Measurements from ENCODE around the gene USH1G.
A peak's percentile ranks its signal among the peaks of the same experiment; 100 is the strongest.

Gene USH1G

GRCh38 chr17:74950207-74950606, 27.2 kb upstream of the USH1G start:
- Histone ChIP-seq H3K4me3 (no peak overlapping the region), H3K9me3 (replicated peaks in 1 of 11) (no peaks in the 10 kb centered on the region), H3K27me3 (no peaks in the 10 kb centered on the region; a peak in 1 of 22 replicates), H3K4me2 (no peak overlapping the region), H3K36me3 (no peaks in the 10 kb centered on the region), H3K27ac (no peak overlapping the region), H3K4me1 (peaks cover 1 to 17% (median 7%) of the 10 kb centered on the region in 10 experiments; a peak in 13 of 20 replicates), H4K20me1 (no peaks in the 10 kb centered on the region; a peak in 3 of 22 replicates), H3K9ac (no peak overlapping the region)
- TF ChIP-seq Cebpa-rat (IDR thresholded peaks at IDR 0.05), result no peak

GRCh38 chr17:74949455-74950115, 26.5 kb upstream of the USH1G start:
- H3K27me3 ChIP-seq, result no peaks in the 10 kb centered on the region; a peak in 1 of 22 replicates

GRCh38 chr17:74947041-74947754, 24.1 kb upstream of the USH1G start:
- H3K4me3 ChIP-seq, result no peak overlapping the region
- H3K27me3 ChIP-seq, result no peaks in the 10 kb centered on the region; a peak in 1 of 22 replicates
- H4K20me1 ChIP-seq, result no peaks in the 10 kb centered on the region; a peak in 3 of 22 replicates
- no peak for TF ChIP-seq Cebpa-rat (IDR thresholded peaks at IDR 0.05)
- H3K4me2 ChIP-seq, result no peak overlapping the region
- H3K9me3 ChIP-seq (replicated peaks in 1 of 11), result no peaks in the 10 kb centered on the region
- no peak overlapping the region for H3K27ac ChIP-seq
- no peaks in the 10 kb centered on the region for H3K36me3 ChIP-seq
- H3K4me1 ChIP-seq, result peaks cover 0 to 13% (median 3%) of the 10 kb centered on the region in 10 experiments; a peak in 8 of 20 replicates
- H3K9ac ChIP-seq, result no peak overlapping the region

More at GRCh38 chr17:74949455-74950115, 26.5 kb upstream of the USH1G start:
- no peaks in the 10 kb centered on the region; a peak in 3 of 22 replicates for H4K20me1 ChIP-seq
- H3K9me3 ChIP-seq (replicated peaks in 1 of 11), result no peaks in the 10 kb centered on the region
- no peak overlapping the region for H3K9ac ChIP-seq
- no peaks in the 10 kb centered on the region for H3K36me3 ChIP-seq
- no peak overlapping the region for H3K4me2 ChIP-seq
- H3K4me3 ChIP-seq, result no peak overlapping the region
- H3K4me1 ChIP-seq, result peaks cover 0 to 11% (median 3%) of the 10 kb centered on the region in 10 experiments; a peak in 7 of 20 replicates
- no peak overlapping the region for H3K27ac ChIP-seq
- TF ChIP-seq Cebpa-rat (IDR thresholded peaks at IDR 0.05), result no peak

- H3K27me3 ChIP-seq, result no peaks in the 10 kb centered on the region; a peak in 1 of 22 replicates
- H3K4me1 ChIP-seq, result peaks cover 0 to 17% (median 3%) of the 10 kb centered on the region in 10 experiments; a peak in 8 of 20 replicates
- no peaks in the 10 kb centered on the region for H3K9me3 ChIP-seq (replicated peaks in 1 of 11)
- no peak overlapping the region for H3K9ac ChIP-seq
- no peak overlapping the region for H3K4me3 ChIP-seq
- H4K20me1 ChIP-seq, result no peaks in the 10 kb centered on the region; a peak in 3 of 22 replicates
- no peak overlapping the region for H3K4me2 ChIP-seq
- H3K36me3 ChIP-seq, result no peaks in the 10 kb centered on the region
- no peak overlapping the region for H3K27ac ChIP-seq
- TF ChIP-seq Cebpa-rat (IDR thresholded peaks at IDR 0.05), result no peak
Observed at GRCh38 chr17:74946641-74947040, 23.6 kb upstream of the USH1G start.

- H3K27me3 ChIP-seq, result no peaks in the 10 kb centered on the region; a peak in 1 of 22 replicates
- no peak overlapping the region for H3K4me2 ChIP-seq
- H3K9ac ChIP-seq, result no peak overlapping the region; a peak in 1 of 22 replicates
- H3K27ac ChIP-seq, result no peak overlapping the region
- H4K20me1 ChIP-seq, result no peaks in the 10 kb centered on the region; a peak in 2 of 22 replicates
- TF ChIP-seq Cebpa-rat (IDR thresholded peaks at IDR 0.05), result no peak
- H3K4me1 ChIP-seq, result peaks cover 0 to 17% (median 3%) of the 10 kb centered on the region in 10 experiments; a peak in 8 of 20 replicates
- H3K36me3 ChIP-seq, result no peaks in the 10 kb centered on the region
- H3K4me3 ChIP-seq, result no peak overlapping the region
- H3K9me3 ChIP-seq (replicated peaks in 1 of 11), result no peaks in the 10 kb centered on the region
Observed at GRCh38 chr17:74945543-74945942, 22.5 kb upstream of the USH1G start.

- TF ChIP-seq Cebpa-rat (IDR thresholded peaks at IDR 0.05), result no peak
- H3K4me2 ChIP-seq, result no peak overlapping the region
- H3K27ac ChIP-seq, result no peak overlapping the region
- H3K9ac ChIP-seq, result no peak overlapping the region
- no peaks in the 10 kb centered on the region; a peak in 1 of 22 replicates for H4K20me1 ChIP-seq
- peaks cover 0 to 4% (median 0%) of the 10 kb centered on the region in 11 experiments; a peak in 5 of 22 replicates for H3K27me3 ChIP-seq
- no peaks in the 10 kb centered on the region for H3K36me3 ChIP-seq
- H3K4me3 ChIP-seq, result no peak overlapping the region
- peaks cover 0 to 24% (median 8%) of the 10 kb centered on the region in 10 experiments; a peak in 12 of 20 replicates for H3K4me1 ChIP-seq
- no peaks in the 10 kb centered on the region for H3K9me3 ChIP-seq (replicated peaks in 1 of 11)
Observed at GRCh38 chr17:74943808-74944522, 20.9 kb upstream of the USH1G start.

- Histone ChIP-seq H3K9ac (no peak overlapping the region), H3K4me3 (no peak overlapping the region), H3K9me3 (replicated peaks in 1 of 11) (no peaks in the 10 kb centered on the region), H3K27me3 (peaks cover 25 to 31% (median 26%) of the 10 kb centered on the region in 11 experiments), H3K36me3 (no peaks in the 10 kb centered on the region), H3K4me1 (peaks cover 0 to 24% (median 8%) of the 10 kb centered on the region in 10 experiments; a peak in 12 of 20 replicates), H3K4me2 (no peak overlapping the region), H3K27ac (no peak overlapping the region), H4K20me1 (peaks cover 0 to 5% (median 0%) of the 10 kb centered on the region in 11 experiments; a peak in 3 of 22 replicates)
- TF ChIP-seq Cebpa-rat (IDR thresholded peaks at IDR 0.05), result no peak
Observed at GRCh38 chr17:74941128-74941725, 18.2 kb upstream of the USH1G start.

GRCh38 chr17:74939534-74939933, 16.5 kb upstream of the USH1G start:
- Histone ChIP-seq H3K27me3 (peaks cover 42 to 48% (median 43%) of the 10 kb centered on the region in 11 experiments), H3K4me3 (no peak overlapping the region), H3K27ac (no peak overlapping the region), H3K36me3 (no peaks in the 10 kb centered on the region), H3K4me2 (peak overlapping the region in 8 of 11 experiments; percentile 10 to 48 (median 37); a peak in 11 of 22 replicates), H3K9ac (no peak overlapping the region), H4K20me1 (peaks cover 0 to 12% (median 0%) of the 10 kb centered on the region in 11 experiments; a peak in 3 of 22 replicates), H3K9me3 (replicated peaks in 1 of 11) (no peaks in the 10 kb centered on the region), H3K4me1 (peaks cover 0 to 24% (median 8%) of the 10 kb centered on the region in 10 experiments; a peak in 12 of 20 replicates)
- no peak for TF ChIP-seq Cebpa-rat (IDR thresholded peaks at IDR 0.05)

All from BLaER1 treated with 17β-estradiol and CSF1 and Interleukin-3, amounts not matched to agents 10 nM and 100 nM (cell line).